Vagina (tissue), 2 donors: ENCODE results near the gene DCLRE1B.

Experiments
- POLR2A ChIP-seq, 2 donors: fragments of 450-650 bp; IDR thresholded peaks; one replicate each; pipeline ENCODE4 v1.6.1; 2017; ENCODE audit warnings: antibody characterized with exemption in 2 of 2, mild to moderate bottlenecking in 2 of 2, moderate library complexity in 2 of 2
- POLR2AphosphoS5 ChIP-seq, 2 donors: sonication (generic); formaldehyde crosslinking; IDR thresholded peaks; one replicate each; pipeline ENCODE4 v1.9.0; 2017; ENCODE audit warnings: antibody characterized with exemption in 2 of 2, mild to moderate bottlenecking in 2 of 2, low read depth in 1 of 2; ENCODE audit not compliant: insufficient read depth in 1 of 2
- TF ChIP-seq, protein P1 (sequence below), 3 experiments: fragments of 450-650 bp in 2 of 3; fragments of 200-600 bp in 1 of 3; sonication (generic) in 1 of 3; IDR thresholded peaks; one replicate each; pipeline ENCODE4 v1.5.1; 2017 to 2019; ENCODE audit warnings: antibody characterized with exemption in 3 of 3, mild to moderate bottlenecking in 2 of 3, moderate library complexity in 2 of 3

DNA sequence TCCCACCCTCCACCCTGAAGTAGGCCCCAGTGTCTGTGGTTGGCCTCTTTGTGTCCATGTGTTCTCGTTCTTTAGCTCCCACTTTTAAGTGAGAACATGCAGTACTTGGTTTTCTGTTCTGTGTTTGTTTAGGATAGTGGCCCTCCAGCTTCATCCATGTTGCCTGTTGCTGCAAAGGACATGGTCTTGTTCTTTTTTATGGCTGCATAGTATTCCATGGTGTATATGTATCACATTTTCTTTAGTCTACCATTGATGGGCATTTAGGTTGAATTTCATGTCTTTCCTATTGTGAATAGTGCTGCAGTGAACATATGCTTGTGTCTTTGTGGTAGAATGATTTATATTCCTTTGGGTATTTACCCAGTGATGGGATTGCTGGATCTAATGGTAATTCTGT, 30.1 kb downstream of the DCLRE1B start:
- TF ChIP-seq, protein P1, sequence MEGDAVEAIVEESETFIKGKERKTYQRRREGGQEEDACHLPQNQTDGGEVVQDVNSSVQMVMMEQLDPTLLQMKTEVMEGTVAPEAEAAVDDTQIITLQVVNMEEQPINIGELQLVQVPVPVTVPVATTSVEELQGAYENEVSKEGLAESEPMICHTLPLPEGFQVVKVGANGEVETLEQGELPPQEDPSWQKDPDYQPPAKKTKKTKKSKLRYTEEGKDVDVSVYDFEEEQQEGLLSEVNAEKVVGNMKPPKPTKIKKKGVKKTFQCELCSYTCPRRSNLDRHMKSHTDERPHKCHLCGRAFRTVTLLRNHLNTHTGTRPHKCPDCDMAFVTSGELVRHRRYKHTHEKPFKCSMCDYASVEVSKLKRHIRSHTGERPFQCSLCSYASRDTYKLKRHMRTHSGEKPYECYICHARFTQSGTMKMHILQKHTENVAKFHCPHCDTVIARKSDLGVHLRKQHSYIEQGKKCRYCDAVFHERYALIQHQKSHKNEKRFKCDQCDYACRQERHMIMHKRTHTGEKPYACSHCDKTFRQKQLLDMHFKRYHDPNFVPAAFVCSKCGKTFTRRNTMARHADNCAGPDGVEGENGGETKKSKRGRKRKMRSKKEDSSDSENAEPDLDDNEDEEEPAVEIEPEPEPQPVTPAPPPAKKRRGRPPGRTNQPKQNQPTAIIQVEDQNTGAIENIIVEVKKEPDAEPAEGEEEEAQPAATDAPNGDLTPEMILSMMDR (IDR thresholded peaks at IDR 0.05), result no peak
- TF ChIP-seq POLR2A (IDR thresholded peaks at IDR 0.05) (no peak), POLR2AphosphoS5 (IDR thresholded peaks at IDR 0.05; ENCODE audit: insufficient read depth in 1 of 2, low read depth in 1 of 2) (no peak)
